Astrocyte of the spinal cord (primary cell): ENCODE results near the gene TK1.

Source experiments
- DNase-seq: peaks from one replicate; pipeline ENCODE4 v3.0.0; 2011; ENCODE audit warnings: low read depth, low spot score
- H3K4me3 ChIP-seq: 2 replicates; pipeline ENCODE4 v1.5.1; 2011; ENCODE audit warnings: low read depth, mild to moderate bottlenecking, low read length, moderate library complexity
- CTCF ChIP-seq: IDR thresholded peaks from 2 replicates; pipeline ENCODE4 v1.5.1; 2012; ENCODE audit warnings: low read depth, mild to moderate bottlenecking, low read length, inconsistent platforms
- in situ Hi-C: cut with HindIII; loops from 2 replicates; pipeline ENCODE4 v1.10.0; 2017; ENCODE audit warnings: low sequenced_read_pairs

The TK1 gene

DNA sequence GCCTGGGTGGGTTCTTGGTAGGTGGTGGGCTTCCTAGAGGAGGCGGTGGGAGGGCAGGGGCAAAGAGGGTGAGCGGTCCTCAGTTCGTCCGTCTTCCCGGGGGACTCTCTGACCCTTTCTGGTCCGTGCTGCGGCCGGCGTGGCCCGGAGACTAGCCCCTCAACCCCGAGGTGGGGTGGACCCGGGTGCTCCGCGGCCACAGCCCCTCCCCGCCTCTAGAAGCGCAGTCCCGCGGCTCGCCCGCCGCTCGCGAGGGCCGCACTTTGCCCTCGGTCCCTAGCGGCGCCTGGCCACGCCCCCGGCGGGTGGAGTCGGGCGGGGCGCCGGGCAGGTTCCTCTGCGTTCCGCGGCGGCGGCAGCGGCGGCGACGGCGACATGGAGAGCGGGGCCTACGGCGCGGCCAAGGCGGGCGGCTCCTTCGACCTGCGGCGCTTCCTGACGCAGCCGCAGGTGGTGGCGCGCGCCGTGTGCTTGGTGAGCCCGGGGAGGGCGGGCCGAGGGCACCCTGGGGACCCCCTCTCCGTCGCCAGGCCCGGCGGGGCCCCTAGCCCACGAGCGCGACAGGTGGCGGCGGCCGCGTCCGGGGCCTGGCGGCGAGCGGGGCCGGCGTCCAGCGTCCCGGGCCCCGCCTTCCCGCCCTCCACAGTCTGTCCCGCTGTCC, 18.5 kb downstream of the TK1 start, which contains the start of gene SYNGR2:
SYNGR2 (plus strand) TSS at position 340 of the 661 bp plus-strand sequence; CDS start at position 376, 36 bp downstream.
- TF ChIP-seq CTCF: no peak
- peak; percentile 27 for DNase-seq
- H3K4me3 ChIP-seq: peak within 1 kb of the TSS; percentile 51
- in situ Hi-C loops: no loop called here

GRCh38 chr17:78166416-78166815, 20.4 kb downstream of the TK1 start:
- in situ Hi-C loops: no loop called here
- TF ChIP-seq CTCF: no peak
- no peak overlapping the region for H3K4me3 ChIP-seq
- no peak for DNase-seq

- in situ Hi-C loops: no loop called here
- TF ChIP-seq CTCF: no peak
- no peak overlapping the region for H3K4me3 ChIP-seq
- DNase-seq: no peak
These were observed 21.9 kb downstream of the TK1 start for GRCh38 chr17:78164748-78165607.

- no peak overlapping the region for H3K4me3 ChIP-seq
- TF ChIP-seq CTCF: no peak
- in situ Hi-C loops: no loop called here
- DNase-seq: no peak
These were observed 22.7 kb downstream of the TK1 start for GRCh38 chr17:78163881-78164747.

DNA sequence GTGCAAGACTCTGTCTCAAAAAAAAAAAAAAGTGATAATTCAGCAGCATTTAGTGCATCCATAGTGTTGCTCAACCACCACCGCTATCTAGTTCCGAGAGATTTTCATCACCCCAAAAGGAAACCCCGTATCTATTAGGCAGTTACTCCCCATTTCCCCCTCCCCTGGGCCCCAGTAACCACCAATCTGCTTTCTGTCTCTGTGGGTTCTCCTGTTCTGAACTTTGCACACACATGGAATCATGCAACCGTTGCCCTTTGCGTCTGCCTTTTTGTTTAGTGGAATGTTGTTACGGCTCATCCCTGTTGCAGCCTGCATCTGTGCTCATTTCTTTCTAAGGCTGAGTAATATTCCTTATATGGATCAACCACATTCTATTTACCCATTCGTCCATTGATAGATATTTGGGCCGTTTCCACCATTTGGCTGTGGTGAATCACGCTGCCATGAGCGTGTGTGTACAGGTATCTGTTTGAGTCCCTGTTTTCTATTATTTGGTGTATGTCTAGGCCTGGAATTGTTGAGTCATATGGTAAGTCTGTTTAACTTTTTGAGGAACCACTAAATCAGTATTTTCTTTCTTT, 27.2 kb downstream of the TK1 start:
- TF ChIP-seq CTCF: no peak

More for the DNA sequence above, 27.2 kb downstream of the TK1 start:
- H3K4me3 ChIP-seq: no peak overlapping the region
- in situ Hi-C loops: no loop called here
- DNase-seq: peak; percentile 48
